Ishikawa (cell line): ENCODE results near the gene RNF149.

Source experiments
- CEBPB ChIP-seq: IDR thresholded peaks from 2 replicates; pipeline ENCODE4 v1.6.1; 2012
- EGR1 ChIP-seq: IDR thresholded peaks from 2 replicates; pipeline ENCODE4 v1.6.1; 2012
- EP300 ChIP-seq: IDR thresholded peaks from 2 replicates; pipeline ENCODE4 v1.6.1; 2012; ENCODE audit warnings: borderline replicate concordance
- MAX ChIP-seq: IDR thresholded peaks from 2 replicates; pipeline ENCODE4 v1.6.1; 2012
- NFIC ChIP-seq: IDR thresholded peaks from 2 replicates; pipeline ENCODE4 v1.6.1; 2012
- RAD21 ChIP-seq: IDR thresholded peaks from 2 replicates; pipeline ENCODE4 v1.6.1; 2012; ENCODE audit warnings: low read depth
- TAF1 ChIP-seq: IDR thresholded peaks from 2 replicates; pipeline ENCODE4 v1.6.1; 2012; ENCODE audit warnings: low read depth, mild to moderate bottlenecking
- TCF12 ChIP-seq: IDR thresholded peaks from 2 replicates; pipeline ENCODE4 v1.6.1; 2012; ENCODE audit warnings: low read depth
- TEAD4 ChIP-seq: IDR thresholded peaks from 2 replicates; pipeline ENCODE4 v1.6.1; 2012
- YY1 ChIP-seq: IDR thresholded peaks from 2 replicates; pipeline ENCODE4 v1.6.1; 2012; ENCODE audit warnings: low read depth
- ZBTB7A ChIP-seq: IDR thresholded peaks from 2 replicates; pipeline ENCODE4 v1.6.1; 2012; ENCODE audit warnings: low read depth
- TF ChIP-seq, protein P1 (sequence below): IDR thresholded peaks from 2 replicates; pipeline ENCODE4 v1.6.1; 2012; ENCODE audit warnings: low read depth, mild to moderate bottlenecking

GRCh38 chr2:101282980-101283379 is 25.5 kb downstream of the RNF149 start:
- TF ChIP-seq YY1 (no peak), EGR1 (no peak), MAX (no peak), RAD21 (no peak), CEBPB (no peak), TEAD4 (no peak), EP300 (no peak), TCF12 (no peak), NFIC (no peak), TAF1 (no peak), ZBTB7A (no peak)
- TF ChIP-seq, protein P1, sequence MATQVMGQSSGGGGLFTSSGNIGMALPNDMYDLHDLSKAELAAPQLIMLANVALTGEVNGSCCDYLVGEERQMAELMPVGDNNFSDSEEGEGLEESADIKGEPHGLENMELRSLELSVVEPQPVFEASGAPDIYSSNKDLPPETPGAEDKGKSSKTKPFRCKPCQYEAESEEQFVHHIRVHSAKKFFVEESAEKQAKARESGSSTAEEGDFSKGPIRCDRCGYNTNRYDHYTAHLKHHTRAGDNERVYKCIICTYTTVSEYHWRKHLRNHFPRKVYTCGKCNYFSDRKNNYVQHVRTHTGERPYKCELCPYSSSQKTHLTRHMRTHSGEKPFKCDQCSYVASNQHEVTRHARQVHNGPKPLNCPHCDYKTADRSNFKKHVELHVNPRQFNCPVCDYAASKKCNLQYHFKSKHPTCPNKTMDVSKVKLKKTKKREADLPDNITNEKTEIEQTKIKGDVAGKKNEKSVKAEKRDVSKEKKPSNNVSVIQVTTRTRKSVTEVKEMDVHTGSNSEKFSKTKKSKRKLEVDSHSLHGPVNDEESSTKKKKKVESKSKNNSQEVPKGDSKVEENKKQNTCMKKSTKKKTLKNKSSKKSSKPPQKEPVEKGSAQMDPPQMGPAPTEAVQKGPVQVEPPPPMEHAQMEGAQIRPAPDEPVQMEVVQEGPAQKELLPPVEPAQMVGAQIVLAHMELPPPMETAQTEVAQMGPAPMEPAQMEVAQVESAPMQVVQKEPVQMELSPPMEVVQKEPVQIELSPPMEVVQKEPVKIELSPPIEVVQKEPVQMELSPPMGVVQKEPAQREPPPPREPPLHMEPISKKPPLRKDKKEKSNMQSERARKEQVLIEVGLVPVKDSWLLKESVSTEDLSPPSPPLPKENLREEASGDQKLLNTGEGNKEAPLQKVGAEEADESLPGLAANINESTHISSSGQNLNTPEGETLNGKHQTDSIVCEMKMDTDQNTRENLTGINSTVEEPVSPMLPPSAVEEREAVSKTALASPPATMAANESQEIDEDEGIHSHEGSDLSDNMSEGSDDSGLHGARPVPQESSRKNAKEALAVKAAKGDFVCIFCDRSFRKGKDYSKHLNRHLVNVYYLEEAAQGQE, result no peak
